ENCODE data around the gene CYP3A7.
"Not testable (repeated sequence)": the region's sequence is repeated elsewhere in the genome, so short reads cannot be mapped to it uniquely, and the experiment has no call there.

CYP3A7 gene

GRCh38 chr7:99665312-99666012, 69.5 kb downstream of the CYP3A7 start:
- no peak for DNase-seq

DNA sequence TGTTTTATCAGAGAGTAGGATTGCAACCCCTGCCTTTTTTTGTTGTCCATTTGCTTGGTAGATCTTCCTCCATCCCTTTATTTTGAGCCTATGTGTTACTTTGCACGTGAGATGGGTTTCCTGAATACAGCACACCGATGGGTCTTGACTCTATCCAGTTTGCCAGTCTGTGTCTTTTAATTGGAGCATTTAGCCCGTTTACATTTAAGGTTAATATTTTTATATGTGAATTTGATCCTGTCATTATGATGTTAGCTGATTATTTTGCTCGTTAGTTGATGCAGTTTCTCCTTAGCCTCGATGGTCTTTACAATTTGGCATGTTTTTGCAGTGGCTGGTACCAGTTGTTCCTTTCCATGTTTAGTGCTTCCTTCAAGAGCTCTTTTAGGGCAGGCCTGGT, 77.1 kb downstream of the CYP3A7 start:
- DNase-seq, result not testable (repeated sequence)
